ENCODE results near the gene GRID1.

The GRID1 gene

GRCh38 chr10:86371116-86371515, 4.5 kb upstream of the GRID1 start:
- TF ChIP-seq EZH2 (IDR thresholded peaks at IDR 0.05; ENCODE audit: borderline replicate concordance, low read length): no peak
- TF ChIP-seq CTCF (IDR thresholded peaks at IDR 0.05; ENCODE audit: low read length): no peak
- H3K36me3 ChIP-seq (ENCODE audit: insufficient read depth, low read length): no peaks in the 10 kb centered on the region
- H3K79me2 ChIP-seq (ENCODE audit: insufficient read depth, low read length): no peaks in the 10 kb centered on the region
- peaks cover 3% of the 10 kb centered on the region; the same call in 1 of the 2 replicates for H3K27me3 ChIP-seq (ENCODE audit: insufficient read depth, low read length)
- H3K27ac ChIP-seq (ENCODE audit: low read depth, low read length, poor library complexity, severe bottlenecking): no peak overlapping the region
- H3K9me3 ChIP-seq (ENCODE audit: low read length): no peaks in the 10 kb centered on the region
- H3K4me2 ChIP-seq (ENCODE audit: low read length): no peak overlapping the region
- H3K9ac ChIP-seq (ENCODE audit: low read length): no peak overlapping the region
- no peak overlapping the region for H2AFZ ChIP-seq (ENCODE audit: low read length)
- H4K20me1 ChIP-seq (ENCODE audit: insufficient read depth, low read length): no peaks in the 10 kb centered on the region
- no peaks in the 10 kb centered on the region for H3F3A ChIP-seq (ENCODE audit: insufficient read depth, low read length)
- H3K9me2 ChIP-seq (ENCODE audit: low read depth, low read length): no peaks in the 10 kb centered on the region
- H3K4me3 ChIP-seq (ENCODE audit: low read depth, low read length, poor library complexity, severe bottlenecking): no peak overlapping the region
- no peaks in the 10 kb centered on the region for H3K4me1 ChIP-seq (ENCODE audit: insufficient read depth, low read length, severe bottlenecking)

GRCh38 chr10:86370006-86370585, 3.5 kb upstream of the GRID1 start:
- H2AFZ ChIP-seq (ENCODE audit: low read length): no peak overlapping the region
- no peaks in the 10 kb centered on the region for H3K9me3 ChIP-seq (ENCODE audit: low read length)
- H3K9me2 ChIP-seq (ENCODE audit: low read depth, low read length): no peaks in the 10 kb centered on the region
- H3K79me2 ChIP-seq (ENCODE audit: insufficient read depth, low read length): no peaks in the 10 kb centered on the region
- no peaks in the 10 kb centered on the region for H3F3A ChIP-seq (ENCODE audit: insufficient read depth, low read length)
- TF ChIP-seq CTCF (IDR thresholded peaks at IDR 0.05; ENCODE audit: low read length) (no peak), EZH2 (IDR thresholded peaks at IDR 0.05; ENCODE audit: borderline replicate concordance, low read length) (no peak)
- H3K27me3 ChIP-seq (ENCODE audit: insufficient read depth, low read length): peaks cover 3% of the 10 kb centered on the region; the same call in 1 of the 2 replicates
- no peaks in the 10 kb centered on the region for H3K4me1 ChIP-seq (ENCODE audit: insufficient read depth, low read length, severe bottlenecking)
- H3K36me3 ChIP-seq (ENCODE audit: insufficient read depth, low read length): no peaks in the 10 kb centered on the region
- H3K27ac ChIP-seq (ENCODE audit: low read depth, low read length, poor library complexity, severe bottlenecking): no peak overlapping the region
- H3K4me3 ChIP-seq (ENCODE audit: low read depth, low read length, poor library complexity, severe bottlenecking): no peak overlapping the region
- no peak overlapping the region for H3K4me2 ChIP-seq (ENCODE audit: low read length)
- no peaks in the 10 kb centered on the region for H4K20me1 ChIP-seq (ENCODE audit: insufficient read depth, low read length)
- H3K9ac ChIP-seq (ENCODE audit: low read length): no peak overlapping the region

GRCh38 chr10:86368987-86369386, 2.4 kb upstream of the GRID1 start:
- Histone ChIP-seq H3F3A (ENCODE audit: insufficient read depth, low read length) (no peaks in the 10 kb centered on the region), H4K20me1 (ENCODE audit: insufficient read depth, low read length) (no peaks in the 10 kb centered on the region), H3K4me2 (ENCODE audit: low read length) (no peak overlapping the region), H3K4me3 (ENCODE audit: low read depth, low read length, poor library complexity, severe bottlenecking) (no peak overlapping the region), H3K4me1 (ENCODE audit: insufficient read depth, low read length, severe bottlenecking) (no peaks in the 10 kb centered on the region), H3K79me2 (ENCODE audit: insufficient read depth, low read length) (no peaks in the 10 kb centered on the region), H3K36me3 (ENCODE audit: insufficient read depth, low read length) (no peaks in the 10 kb centered on the region), H2AFZ (ENCODE audit: low read length) (no peak overlapping the region), H3K27ac (ENCODE audit: low read depth, low read length, poor library complexity, severe bottlenecking) (no peak overlapping the region), H3K27me3 (ENCODE audit: insufficient read depth, low read length) (peaks cover 3% of the 10 kb centered on the region; the same call in 1 of the 2 replicates), H3K9ac (ENCODE audit: low read length) (no peak overlapping the region), H3K9me2 (ENCODE audit: low read depth, low read length) (no peaks in the 10 kb centered on the region), H3K9me3 (ENCODE audit: low read length) (no peaks in the 10 kb centered on the region)
- TF ChIP-seq CTCF (IDR thresholded peaks at IDR 0.05; ENCODE audit: low read length): no peak
- TF ChIP-seq EZH2 (IDR thresholded peaks at IDR 0.05; ENCODE audit: borderline replicate concordance, low read length): no peak
